Esophagus (tissue), 2 donors: ENCODE measurements around the gene SUPT6H. TPM values are rescaled to one million over a fixed set of nuclear protein-coding genes. Genes with fewer than 3 reads are reported as not detected.
"Not testable (repeated sequence)": the region's sequence is repeated elsewhere in the genome, so short reads cannot be mapped to it uniquely, and the experiment has no call there.

ENCODE experiments used
- H3K27ac ChIP-seq, 2 donors: one replicate each; pipeline ENCODE4 v1.5.1; 2013; ENCODE audit warnings: low read depth in 2 of 2, mild to moderate bottlenecking in 2 of 2, inconsistent platforms in 1 of 2, low read length in 1 of 2, moderate library complexity in 1 of 2
- H3K27me3 ChIP-seq, 2 donors: one replicate each; pipeline ENCODE4 v1.6.1; 2013; ENCODE audit warnings: low read length in 2 of 2, control low read depth in 1 of 2, mild to moderate bottlenecking in 1 of 2; ENCODE audit not compliant: insufficient read depth in 2 of 2, control insufficient read depth in 1 of 2
- H3K36me3 ChIP-seq, 2 donors: one replicate each; pipeline ENCODE4 v1.6.1; 2013; ENCODE audit warnings: low read length in 1 of 2; ENCODE audit not compliant: control insufficient read depth in 2 of 2, insufficient read depth in 2 of 2
- H3K4me1 ChIP-seq, 2 donors: one replicate each; pipeline ENCODE4 v1.6.1; 2013; ENCODE audit warnings: low read length in 1 of 2; ENCODE audit not compliant: control insufficient read depth in 2 of 2, insufficient read depth in 2 of 2
- H3K4me3 ChIP-seq, 2 donors: one replicate each; pipeline ENCODE4 v1.5.1; 2013; ENCODE audit warnings: low read length in 2 of 2, mild to moderate bottlenecking in 2 of 2, low read depth in 1 of 2, moderate library complexity in 1 of 2
- H3K9me3 ChIP-seq, 2 donors: one replicate each; pipeline ENCODE4 v1.6.1; 2013; ENCODE audit warnings: mild to moderate bottlenecking in 2 of 2, low read depth in 1 of 2, low read length in 1 of 2, moderate library complexity in 1 of 2; ENCODE audit not compliant: control insufficient read depth in 2 of 2, insufficient read depth in 1 of 2
- WGBS, 2 donors: extraction: QIAGEN DNeasy Blood & Tissue Kit; methylation state at CpG; one replicate each; pipeline ENCODE4 v1.1.7; 2013; 5-methylcytosine and 5-hydroxymethylcytosine counted together
- polyA plus RNA-seq, 2 donors: library from polyadenylated mRNA; stranded (reverse); fragments of 200-250 nt; gene quantifications; one replicate each; pipeline ENCODE4 v1.2.3, GENCODE V29; 2013
- donor health status: healthy with polysubstance abuse.
- donor health status: Bipolar disorder and iron deficiency.

Gene SUPT6H
- polyA plus RNA-seq, 2 donors, result 21.4 to 29.2 TPM

GRCh38 chr17:28729950-28730330 is 67.9 kb downstream of the SUPT6H start:
- peaks cover 0 to 9% of the 10 kb centered on the region in 2 donors for H3K4me1 ChIP-seq
- no peaks in the 10 kb centered on the region for H3K27me3 ChIP-seq
- H3K27ac ChIP-seq, result no peak overlapping the region
- H3K9me3 ChIP-seq, result no peaks in the 10 kb centered on the region
- H3K36me3 ChIP-seq, result peaks cover 0 to 2% of the 10 kb centered on the region in 2 donors
- no peak overlapping the region for H3K4me3 ChIP-seq
- WGBS, 2 donors, result 81 to 85% methylated on average over 11 of the region's 11 CpGs

- H3K4me3 ChIP-seq, result no peak overlapping the region
- H3K27me3 ChIP-seq, result no peaks in the 10 kb centered on the region
- WGBS, 2 donors, result 88 to 95% methylated on average over 1 of the region's 1 CpG
- no peak overlapping the region for H3K27ac ChIP-seq
- peaks cover 0 to 2% of the 10 kb centered on the region in 2 donors for H3K36me3 ChIP-seq
- H3K9me3 ChIP-seq, result no peaks in the 10 kb centered on the region
- peaks cover 0 to 2% of the 10 kb centered on the region in 2 donors for H3K4me1 ChIP-seq
Measured at GRCh38 chr17:28733346-28733745, 71.3 kb downstream of the SUPT6H start.

- Histone ChIP-seq H3K27ac (no peak overlapping the region), H3K36me3 (peaks cover 0 to 2% of the 10 kb centered on the region in 2 donors), H3K27me3 (no peaks in the 10 kb centered on the region), H3K4me1 (peaks cover 0 to 2% of the 10 kb centered on the region in 2 donors), H3K9me3 (no peaks in the 10 kb centered on the region), H3K4me3 (no peak overlapping the region)
- WGBS, 2 donors, result 87 to 90% methylated on average over 10 of the region's 10 CpGs
Measured at GRCh38 chr17:28734712-28735241, 72.8 kb downstream of the SUPT6H start.

- no peak overlapping the region for H3K27ac ChIP-seq
- WGBS, 2 donors, result 59 to 68% methylated on average over 5 of the region's 5 CpGs
- H3K36me3 ChIP-seq, result peaks cover 0 to 2% of the 10 kb centered on the region in 2 donors
- H3K27me3 ChIP-seq, result no peaks in the 10 kb centered on the region
- no peak overlapping the region for H3K4me3 ChIP-seq
- H3K9me3 ChIP-seq, result no peaks in the 10 kb centered on the region
- H3K4me1 ChIP-seq, result peaks cover 0 to 2% of the 10 kb centered on the region in 2 donors
Measured at GRCh38 chr17:28735242-28735722, 73.3 kb downstream of the SUPT6H start.

GRCh38 chr17:28735913-28736769 is 74.1 kb downstream of the SUPT6H start:
- not testable (repeated sequence) for H3K27me3 ChIP-seq, H3K4me1 ChIP-seq, H3K4me3 ChIP-seq, H3K27ac ChIP-seq, H3K9me3 ChIP-seq, H3K36me3 ChIP-seq
- 91 to 93% methylated on average over 4 to 5 of the region's 8 CpGs for WGBS, 2 donors

- peaks cover 0 to 2% of the 10 kb centered on the region in 2 donors for H3K4me1 ChIP-seq
- WGBS, 2 donors, result 95 to 98% methylated on average over 12 of the region's 12 CpGs
- no peak overlapping the region for H3K27ac ChIP-seq
- no peak overlapping the region for H3K4me3 ChIP-seq
- H3K9me3 ChIP-seq, result no peaks in the 10 kb centered on the region
- no peaks in the 10 kb centered on the region for H3K27me3 ChIP-seq
- H3K36me3 ChIP-seq, result peaks cover 0 to 2% of the 10 kb centered on the region in 2 donors
Measured at GRCh38 chr17:28737316-28737715, 75.3 kb downstream of the SUPT6H start.

GRCh38 chr17:28737770-28738679 is 76.0 kb downstream of the SUPT6H start:
- no peaks in the 10 kb centered on the region for H3K27me3 ChIP-seq
- no peak overlapping the region for H3K4me3 ChIP-seq
- peaks cover 0 to 2% of the 10 kb centered on the region in 2 donors for H3K4me1 ChIP-seq
- WGBS, 2 donors, result 83 to 86% methylated on average over 22 of the region's 22 CpGs
- no peaks in the 10 kb centered on the region for H3K9me3 ChIP-seq
- H3K36me3 ChIP-seq, result peaks cover 0 to 2% of the 10 kb centered on the region in 2 donors
- no peak overlapping the region for H3K27ac ChIP-seq

GRCh38 chr17:28738680-28739384 is 76.8 kb downstream of the SUPT6H start:
- Histone ChIP-seq H3K9me3 (no peaks in the 10 kb centered on the region), H3K4me3 (no peak overlapping the region), H3K27ac (no peak overlapping the region), H3K4me1 (peaks cover 0 to 7% of the 10 kb centered on the region in 2 donors), H3K27me3 (no peaks in the 10 kb centered on the region), H3K36me3 (peaks cover 0 to 2% of the 10 kb centered on the region in 2 donors)
- WGBS, 2 donors, result 85 to 89% methylated on average over 10 of the region's 10 CpGs
